SHP77 treated with DMSO at 0.1 percent for 48 hours (cell line): ENCODE measurements around the gene SLC12A4.
"Not testable (repeated sequence)": the region's sequence is repeated elsewhere in the genome, so short reads cannot be mapped to it uniquely, and the experiment has no call there.

Experiments
- DNase-seq: peaks from one replicate; lab custom pipeline; 2025; lab: John Stamatoyannopoulos, UW

SLC12A4 gene

GRCh38 chr16:67941469-67942199, 26.8 kb downstream of the SLC12A4 start:
- DNase-seq = no peak

- no peak for DNase-seq
Observed at GRCh38 chr16:67940446-67941089, 27.9 kb downstream of the SLC12A4 start.

GRCh38 chr16:67939507-67940445, 28.7 kb downstream of the SLC12A4 start:
- DNase-seq = no peak

GRCh38 chr16:67937713-67938112, 30.7 kb downstream of the SLC12A4 start:
- DNase-seq = not testable (repeated sequence)

- no peak for DNase-seq
Observed at GRCh38 chr16:67936880-67937605, 31.4 kb downstream of the SLC12A4 start.

GRCh38 chr16:67936124-67936879, 32.1 kb downstream of the SLC12A4 start, which contains the start of gene PSMB10:
PSMB10 (minus strand) TSS chr16:67936850; CDS start chr16:67936749, 101 bp downstream.
- DNase-seq = no peak

GRCh38 chr16:67935402-67936123, 32.9 kb downstream of the SLC12A4 start:
- DNase-seq = peak; percentile 91

GRCh38 chr16:67935101-67935401, 33.4 kb downstream of the SLC12A4 start:
- DNase-seq = no peak

- no peak for DNase-seq
Observed at GRCh38 chr16:67934306-67935100, 33.9 kb downstream of the SLC12A4 start.

GRCh38 chr16:67933805-67934204, 34.6 kb downstream of the SLC12A4 start:
- no peak for DNase-seq

- no peak for DNase-seq
Observed at GRCh38 chr16:67932462-67932840, 36.0 kb downstream of the SLC12A4 start.

GRCh38 chr16:67931712-67932461, 36.5 kb downstream of the SLC12A4 start, which contains the start of gene CTRL:
CTRL (minus strand) TSS chr16:67931862; CDS start chr16:67931852, 10 bp downstream.
- no peak for DNase-seq

- DNase-seq = no peak
Observed at GRCh38 chr16:67930678-67931211, 37.7 kb downstream of the SLC12A4 start.

- no peak for DNase-seq
Observed at GRCh38 chr16:67930191-67930590, 38.2 kb downstream of the SLC12A4 start.

GRCh38 chr16:67928561-67929364, 39.7 kb downstream of the SLC12A4 start:
- peak; percentile 14 for DNase-seq

GRCh38 chr16:67928147-67928546, 40.3 kb downstream of the SLC12A4 start:
- no peak for DNase-seq

- no peak for DNase-seq
Observed at GRCh38 chr16:67927131-67927941, 41.1 kb downstream of the SLC12A4 start.
